Right lung (tissue), 5 donors: ENCODE results near the gene SLC2A2. TPM values are rescaled to one million over a fixed set of nuclear protein-coding genes. Genes with fewer than 3 reads are reported as not detected.
"Not testable (repeated sequence)": the region's sequence is repeated elsewhere in the genome, so short reads cannot be mapped to it uniquely, and the experiment has no call there.

ENCODE experiments used
- DNase-seq, 2 donors: peaks; one replicate each; pipeline ENCODE4 v3.0.0-alpha.2; 2013
- polyA plus RNA-seq, 5 donors: library from polyadenylated mRNA; unstranded; fragments of 120-200 nt; gene quantifications; one replicate each; pipeline versions ENCODE4 v1.2.1 to v1.2.3, GENCODE V29; 2013; ENCODE audit warnings: inconsistent platforms in 1 of 5, low replicate concordance in 1 of 5; ENCODE audit not compliant: insufficient read length in 5 of 5, insufficient read depth in 1 of 5

Gene SLC2A2
- polyA plus RNA-seq, 5 donors = 2.2 TPM; not detected in 4

DNA sequence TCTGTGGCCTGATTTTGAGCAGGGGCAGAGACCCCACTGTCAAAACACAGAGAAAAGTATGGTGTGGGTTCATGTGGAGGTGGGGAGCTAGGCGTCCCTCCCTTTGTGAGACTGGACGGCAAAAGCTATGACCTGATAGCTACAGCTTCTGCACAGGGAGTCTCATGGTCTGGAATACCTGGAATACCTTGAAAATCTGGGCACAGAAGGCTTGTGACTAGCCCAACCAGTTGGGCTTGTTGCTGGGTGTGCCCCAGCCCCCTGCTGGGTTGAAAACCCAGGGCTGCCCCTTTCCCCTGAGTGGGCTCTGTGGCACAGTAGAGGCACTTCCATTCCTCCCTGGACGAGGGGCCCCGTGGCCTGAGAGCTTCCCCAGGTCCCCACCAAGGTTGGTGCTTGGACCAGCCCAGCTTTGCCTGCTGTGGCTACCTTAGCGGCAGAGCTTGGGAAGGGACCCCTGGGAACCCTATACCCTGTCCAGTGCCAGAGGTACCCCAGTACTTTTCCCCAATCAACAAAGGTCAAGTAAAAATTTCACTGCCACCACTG is 37.3 kb downstream of the SLC2A2 start:
- DNase-seq = no peak

DNA sequence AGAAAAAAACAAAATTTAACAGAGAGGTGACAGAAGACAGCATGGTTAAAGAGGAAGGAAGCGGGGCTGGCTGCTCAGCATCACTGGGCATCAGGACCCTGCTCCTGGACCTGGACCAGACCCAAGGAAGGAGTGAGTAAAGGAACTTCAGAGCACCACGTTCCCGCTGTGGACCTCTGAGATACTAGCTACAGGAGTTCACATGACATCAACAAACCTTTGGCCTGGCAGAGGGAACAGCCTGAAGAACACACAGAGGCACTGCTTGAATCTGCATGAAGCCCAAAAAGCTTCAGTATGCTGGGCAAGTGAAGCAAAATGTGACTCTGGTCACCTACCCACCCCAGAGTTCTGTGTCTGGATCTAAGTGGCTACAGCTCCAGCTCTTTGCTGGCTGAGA is 38.1 kb downstream of the SLC2A2 start:
- DNase-seq = no peak

DNA sequence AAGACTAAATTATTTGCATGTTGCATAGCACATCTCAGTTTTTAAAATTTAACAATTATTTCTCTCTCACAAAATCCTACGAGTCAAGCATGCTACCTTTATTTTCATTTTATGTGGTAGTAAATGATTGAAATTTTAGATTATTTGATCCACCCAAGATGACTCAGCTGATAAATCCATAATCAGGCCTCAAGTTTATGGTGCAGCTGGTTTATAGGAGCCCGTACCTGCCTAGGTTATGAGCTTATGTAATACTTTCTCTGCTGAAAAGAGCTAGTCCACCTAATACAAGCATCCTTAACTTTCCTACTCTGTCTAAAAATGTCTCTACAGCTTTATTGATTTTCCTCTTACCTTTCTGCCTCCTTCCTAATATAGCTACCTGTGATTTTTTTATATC is 41.2 kb downstream of the SLC2A2 start:
- DNase-seq = no peak

DNA sequence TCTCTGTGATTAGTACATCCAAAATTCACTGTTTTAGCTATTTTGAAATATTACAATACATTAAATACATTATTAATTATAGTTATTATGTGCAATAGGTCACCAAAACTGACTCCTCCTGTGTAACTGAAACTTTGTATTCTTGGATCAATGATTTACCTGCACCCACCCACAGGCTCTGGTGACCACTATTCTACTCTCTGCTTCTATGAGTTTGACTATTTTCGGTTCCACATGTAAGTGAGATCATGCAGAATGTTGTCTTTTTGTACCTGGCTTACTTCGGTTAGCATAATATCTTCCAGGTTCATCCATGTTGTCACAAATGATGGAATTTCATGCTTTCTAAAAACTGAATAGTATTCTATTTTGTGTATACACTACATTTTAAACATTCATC is 43.8 kb downstream of the SLC2A2 start:
- DNase-seq = no peak

DNA sequence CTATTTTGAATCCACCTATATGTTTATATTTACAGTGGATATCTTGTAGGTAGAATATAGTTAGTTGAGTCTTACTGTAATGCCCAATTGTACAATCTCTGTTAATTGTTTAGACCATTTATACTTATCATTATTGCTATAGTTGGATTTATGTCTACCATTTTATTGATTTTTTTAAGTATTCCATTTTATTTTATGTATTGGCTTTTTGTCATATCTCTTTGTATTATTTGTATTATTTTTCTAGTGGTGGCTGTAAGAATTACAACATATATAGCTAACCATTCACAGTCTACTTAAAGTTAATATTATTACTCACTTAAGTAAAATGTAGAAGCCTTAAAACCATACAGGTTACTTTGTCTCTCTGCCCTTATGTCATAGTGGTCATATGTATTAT is 46.1 kb downstream of the SLC2A2 start:
- no peak for DNase-seq

DNA sequence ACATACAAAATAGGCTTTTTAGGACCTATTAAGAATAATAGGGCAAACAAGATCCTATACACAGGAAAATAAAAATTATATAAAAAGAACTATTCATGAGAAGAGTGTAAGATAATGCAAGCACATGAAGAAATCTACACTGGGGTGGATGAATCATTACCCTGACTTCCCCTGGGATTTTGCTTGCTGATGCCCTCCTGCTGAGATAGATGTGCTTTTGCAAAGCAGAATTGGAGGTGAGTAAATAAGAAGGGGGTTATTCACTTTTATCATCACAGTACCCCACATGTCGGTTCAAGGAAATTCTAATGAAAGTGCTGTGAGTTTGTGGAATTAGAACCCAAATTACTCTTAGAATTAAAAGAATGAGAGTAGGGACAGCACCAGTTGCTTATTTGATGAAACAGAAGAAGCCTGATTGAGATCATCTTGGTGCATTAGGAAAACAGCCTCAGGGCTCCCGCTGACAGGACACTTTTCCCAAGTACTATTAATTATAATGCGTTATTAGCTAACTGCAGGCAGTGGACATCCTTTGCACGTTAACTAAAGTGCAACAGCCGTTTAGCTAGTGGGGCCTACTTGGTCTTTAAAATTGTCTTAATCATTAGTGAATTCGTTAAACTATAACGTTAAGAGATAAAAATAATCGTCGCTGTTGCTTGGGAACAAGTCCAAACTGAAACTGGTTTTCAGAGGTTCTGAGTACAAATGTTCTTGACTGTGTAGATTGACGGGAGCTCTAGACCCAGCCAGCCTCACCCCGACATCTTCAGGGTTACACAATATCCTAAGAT is 48.4 kb downstream of the SLC2A2 start:
- no peak for DNase-seq

DNA sequence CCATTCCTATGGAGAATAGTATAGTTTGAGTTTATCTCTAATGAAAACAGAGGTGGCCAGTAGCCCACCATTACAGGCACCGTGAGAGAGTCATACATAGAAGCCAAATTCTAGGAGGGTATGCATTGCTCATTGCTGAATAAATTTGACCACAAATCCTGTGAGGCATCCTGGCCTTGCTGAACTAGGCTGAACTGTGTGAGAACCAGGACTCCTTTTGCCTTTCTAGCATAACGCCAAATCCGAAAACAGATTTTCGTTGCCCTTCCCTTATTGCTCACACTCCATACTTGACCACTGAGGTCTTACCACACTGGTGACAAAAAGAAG is 50.4 kb downstream of the SLC2A2 start:
- no peak for DNase-seq

DNA sequence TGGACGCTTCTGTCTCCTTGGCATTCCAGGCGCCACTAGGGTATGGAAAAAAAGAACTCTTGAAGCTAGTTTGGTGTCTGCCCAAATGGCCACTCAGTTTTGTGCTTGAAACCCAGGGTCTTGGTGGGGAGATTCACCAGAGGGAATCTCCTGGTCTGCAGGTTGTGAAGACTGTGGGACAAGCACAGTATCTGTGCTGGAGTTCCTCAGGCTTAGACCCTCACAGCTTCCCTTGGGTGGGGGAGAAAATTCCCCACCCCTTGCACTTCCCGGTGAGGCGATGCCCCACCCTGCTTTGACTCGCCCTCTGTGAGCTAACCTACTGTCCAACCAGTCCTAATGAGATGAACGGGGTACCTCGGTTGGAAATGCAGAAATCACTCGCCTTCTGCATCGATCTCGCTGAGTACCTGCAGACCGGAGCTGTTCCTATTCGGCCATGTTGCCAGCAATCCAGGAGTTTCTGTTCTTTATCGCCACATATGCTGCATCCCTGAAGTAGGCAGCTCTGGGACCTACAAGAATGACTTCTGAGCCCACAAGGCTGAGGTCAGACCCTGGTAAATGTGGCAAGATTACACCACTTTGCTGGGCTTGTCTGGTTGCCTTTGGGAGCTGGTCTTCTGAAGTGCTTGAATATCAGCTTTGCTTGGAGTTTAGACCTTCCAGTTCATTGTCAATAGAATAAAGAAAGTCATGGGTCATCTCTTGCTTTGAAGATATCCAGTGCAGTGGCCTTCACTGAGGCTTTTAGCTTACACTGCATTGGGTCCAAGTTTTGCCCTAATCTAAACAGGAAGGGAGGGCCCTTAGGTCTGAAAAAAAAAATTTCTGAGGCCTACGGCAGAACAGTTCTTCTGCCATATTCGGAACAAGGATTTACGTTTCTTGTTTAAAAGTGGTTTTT is 51.0 kb downstream of the SLC2A2 start:
- no peak for DNase-seq

DNA sequence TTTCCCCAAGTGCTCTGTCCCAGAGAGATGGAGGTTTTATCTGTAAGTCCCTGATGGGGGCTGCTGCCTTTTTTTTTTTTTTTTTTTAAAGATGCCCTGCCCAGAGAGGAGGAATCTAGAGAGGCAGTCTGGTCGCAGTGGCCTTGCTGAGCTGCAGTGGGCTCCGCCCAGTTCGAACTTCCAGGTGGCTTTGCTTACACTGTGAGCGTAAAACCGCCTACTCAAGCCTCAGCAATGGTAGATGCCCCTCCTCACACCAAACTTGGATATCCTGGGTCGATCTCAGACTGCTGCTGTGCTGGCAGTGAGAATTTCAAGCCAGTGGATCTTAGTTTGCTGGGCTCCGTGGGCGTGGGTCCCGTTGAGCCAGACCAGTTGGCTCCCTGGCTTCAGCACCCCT is 51.6 kb downstream of the SLC2A2 start:
- DNase-seq = no peak

DNA sequence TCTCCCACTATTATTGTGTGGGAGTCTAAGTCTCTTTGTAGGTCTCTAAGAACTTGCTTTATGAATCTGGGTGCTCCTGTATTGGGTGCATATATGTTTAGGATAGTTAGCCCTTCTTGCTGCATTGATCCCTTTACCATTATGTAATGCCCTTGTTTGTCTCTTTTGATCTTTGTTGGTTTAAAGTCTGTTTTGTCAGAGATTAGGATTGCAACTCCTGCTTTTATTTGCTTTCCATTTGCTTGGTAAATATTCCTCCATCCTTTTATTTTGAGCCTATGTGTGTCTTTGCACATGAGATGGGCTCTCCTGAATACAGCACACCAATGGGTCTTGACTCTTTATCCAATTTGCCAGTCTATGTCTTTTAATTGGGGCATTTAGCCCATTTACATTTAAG is 53.6 kb downstream of the SLC2A2 start:
- DNase-seq = not testable (repeated sequence)

DNA sequence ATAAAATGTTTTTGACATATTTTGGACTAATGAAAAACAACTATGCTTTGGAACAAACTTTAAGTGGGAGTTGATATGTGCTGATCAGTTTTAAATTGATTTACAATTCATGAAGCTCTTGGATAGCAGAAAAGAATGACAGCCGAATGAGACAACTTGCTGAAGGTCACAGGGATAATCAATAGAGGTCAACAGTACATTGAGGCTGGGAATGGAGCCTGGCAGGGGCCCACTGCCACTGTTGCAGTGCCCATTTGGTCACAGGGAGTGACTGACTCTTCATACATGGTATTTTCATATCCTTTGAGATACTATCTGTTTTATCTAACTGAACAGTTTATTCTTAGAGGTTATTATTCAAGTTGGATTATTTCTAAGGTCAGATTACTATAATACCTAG is 59.4 kb downstream of the SLC2A2 start:
- no peak for DNase-seq

DNA sequence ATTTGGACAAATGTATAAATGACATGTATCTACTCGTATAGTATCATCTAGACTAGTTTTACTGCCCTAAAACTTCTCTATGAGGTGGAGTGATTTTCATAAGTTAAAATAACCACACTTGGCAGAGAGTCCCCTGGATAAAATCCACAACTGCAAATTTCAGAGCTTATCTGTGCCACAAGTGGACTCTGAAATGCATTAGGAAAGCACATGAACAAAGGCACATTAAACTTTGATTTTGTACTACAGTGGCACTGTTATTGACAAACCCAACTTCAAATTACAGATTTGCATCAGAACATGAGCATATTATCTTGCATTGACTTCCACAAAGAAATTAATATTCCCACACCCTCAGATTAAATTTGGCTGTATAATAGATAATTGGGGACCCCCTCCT is 60.0 kb downstream of the SLC2A2 start:
- DNase-seq = no peak

DNA sequence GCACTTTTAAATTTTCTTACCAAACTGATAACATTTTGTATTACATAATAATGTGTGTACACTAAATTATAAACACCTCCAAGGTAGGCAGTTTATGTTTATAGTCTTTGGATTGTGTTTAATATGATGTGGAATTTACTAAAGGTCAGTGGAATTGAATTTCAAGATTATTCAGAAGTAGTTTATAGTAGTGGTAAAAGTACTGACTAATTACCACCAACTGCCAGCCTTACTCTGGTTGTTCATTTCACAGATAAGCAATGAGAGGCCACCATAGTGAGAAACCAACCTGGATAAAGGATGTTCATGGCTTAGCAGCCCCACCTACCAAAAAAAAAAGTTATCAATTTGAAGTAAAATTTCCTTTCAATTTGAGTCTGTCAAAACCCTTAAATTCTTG is 64.1 kb downstream of the SLC2A2 start:
- DNase-seq = no peak

DNA sequence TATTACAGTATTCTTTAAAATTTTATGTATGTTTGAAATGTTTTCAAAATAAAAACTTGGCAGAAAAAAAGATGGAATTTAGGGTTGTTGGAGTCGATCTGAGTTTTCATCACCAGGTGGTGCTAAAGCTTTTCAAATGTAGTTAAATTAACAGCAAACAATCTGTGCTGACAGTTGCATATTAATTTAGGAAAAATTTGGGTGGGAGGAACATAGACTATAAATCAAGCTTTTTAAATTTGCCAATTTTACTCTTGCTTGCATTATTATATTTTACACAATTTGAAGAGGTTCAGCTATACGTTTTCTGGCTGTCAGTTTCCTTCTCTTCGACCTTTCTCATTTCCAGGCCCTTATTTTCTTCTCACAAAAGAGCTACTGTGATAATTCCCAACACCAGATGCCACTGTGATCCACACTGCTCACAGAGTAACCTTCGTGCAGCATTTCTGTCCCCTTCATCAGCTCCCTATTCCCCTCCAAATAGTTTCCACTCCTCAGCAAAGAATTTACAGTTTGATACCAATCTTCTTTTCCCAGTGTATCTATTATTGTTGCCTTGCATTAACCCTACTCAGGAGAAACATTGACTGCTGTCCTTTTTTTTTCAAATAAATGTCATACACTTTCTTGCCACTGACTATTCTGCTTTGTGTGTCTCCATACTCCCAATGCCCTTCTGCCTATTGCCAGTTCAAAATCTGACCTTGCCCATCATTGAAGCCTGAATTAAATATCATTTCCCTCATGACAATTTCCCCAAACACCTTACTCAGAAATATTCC is 64.7 kb downstream of the SLC2A2 start:
- peak; percentile 18 to 38 for DNase-seq

DNA sequence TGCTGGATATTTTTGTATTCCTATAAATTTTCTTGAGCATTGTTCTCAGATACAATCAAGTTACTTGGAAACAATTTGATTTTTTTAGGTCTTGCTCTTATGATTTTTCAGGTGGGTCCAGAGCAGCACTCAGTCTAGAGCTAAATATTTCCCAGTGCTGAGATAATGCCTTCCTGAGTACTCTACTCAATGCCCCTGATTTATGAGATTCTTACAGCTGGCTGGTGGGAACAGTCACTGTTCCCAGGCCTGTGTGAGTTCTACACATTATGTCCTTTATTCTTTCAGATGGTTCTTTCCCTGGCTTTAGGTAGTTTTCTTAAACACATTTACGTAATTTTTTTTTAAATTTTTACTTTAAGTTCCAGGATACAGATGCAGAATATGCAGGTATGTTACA is 67.1 kb downstream of the SLC2A2 start:
- DNase-seq = no peak

DNA sequence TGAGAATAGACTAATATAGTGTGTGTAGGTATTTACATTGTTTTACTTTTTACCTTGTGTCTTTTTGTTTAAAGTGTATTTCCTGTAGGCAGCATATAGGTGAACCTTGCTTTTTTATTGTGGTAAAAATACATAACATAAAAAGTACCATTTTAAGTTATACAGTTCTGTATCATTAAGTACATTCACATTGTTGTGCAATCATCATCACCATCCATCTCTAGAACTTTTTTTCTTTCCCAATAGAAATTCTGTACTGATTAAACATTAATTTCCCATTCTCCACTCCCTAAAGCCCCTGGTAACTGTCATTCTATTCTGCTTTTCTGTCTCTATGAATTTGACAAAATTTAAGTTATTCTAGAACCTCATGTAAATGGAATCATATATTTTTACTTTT is 69.9 kb downstream of the SLC2A2 start:
- no peak for DNase-seq

DNA sequence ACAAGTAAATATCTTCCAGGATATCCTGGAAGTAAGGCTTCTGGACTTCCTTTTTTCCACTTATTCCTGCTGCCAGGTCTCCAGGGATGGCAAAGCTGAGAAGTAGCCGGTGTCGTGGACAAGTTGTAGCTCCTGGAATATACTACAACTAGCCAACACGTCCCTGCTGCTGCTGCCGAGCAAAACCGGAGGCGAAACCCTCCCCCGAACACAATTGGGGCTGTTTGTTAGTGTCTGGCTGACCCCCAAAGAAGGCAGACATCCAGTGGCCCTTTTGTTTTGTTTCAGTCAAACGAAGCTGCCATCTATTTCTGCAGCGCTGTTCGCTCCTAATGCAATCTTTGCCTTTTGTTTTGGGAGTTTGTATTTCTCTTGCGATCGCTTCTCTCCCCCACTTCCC is 72.8 kb downstream of the SLC2A2 start:
- no peak for DNase-seq

DNA sequence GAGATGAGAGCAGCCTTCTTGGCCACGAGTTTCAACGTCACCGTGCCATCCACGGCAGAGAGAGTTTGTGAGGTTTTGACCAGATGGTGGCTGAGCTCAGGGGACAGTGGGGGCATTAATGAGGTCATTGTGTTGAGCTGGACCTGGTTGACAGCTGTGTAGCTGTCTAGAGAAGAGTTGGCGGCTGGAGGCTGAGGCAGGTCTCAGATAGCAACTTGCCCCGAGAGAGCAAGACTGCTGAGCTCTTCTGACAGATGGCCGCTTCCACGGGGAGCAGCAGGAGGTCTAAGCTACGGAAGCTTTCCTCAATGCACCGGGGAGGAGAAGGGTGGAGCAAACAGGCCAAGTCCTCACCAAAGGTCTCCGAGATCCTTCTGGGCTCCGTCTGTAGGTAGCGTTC is 73.3 kb downstream of the SLC2A2 start:
- DNase-seq = no peak

DNA sequence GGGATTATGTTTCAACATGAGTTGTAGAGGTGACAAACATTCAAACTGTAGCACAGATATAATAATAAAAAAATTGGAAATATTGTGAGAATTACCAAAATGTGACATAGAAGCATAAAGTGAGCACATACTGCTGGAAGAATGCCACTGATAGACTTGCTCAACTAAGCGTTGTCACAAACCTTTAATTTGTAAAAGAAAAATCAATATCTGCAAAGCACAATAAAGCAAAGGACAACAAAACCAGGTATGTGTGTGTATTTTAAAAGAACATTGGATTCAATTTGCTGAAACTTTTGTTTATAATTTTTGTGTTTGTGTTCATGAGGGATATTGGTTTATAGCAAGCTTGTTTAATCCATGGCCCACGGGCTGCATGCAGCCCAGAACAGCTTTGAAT is 77.3 kb downstream of the SLC2A2 start:
- DNase-seq = no peak

DNA sequence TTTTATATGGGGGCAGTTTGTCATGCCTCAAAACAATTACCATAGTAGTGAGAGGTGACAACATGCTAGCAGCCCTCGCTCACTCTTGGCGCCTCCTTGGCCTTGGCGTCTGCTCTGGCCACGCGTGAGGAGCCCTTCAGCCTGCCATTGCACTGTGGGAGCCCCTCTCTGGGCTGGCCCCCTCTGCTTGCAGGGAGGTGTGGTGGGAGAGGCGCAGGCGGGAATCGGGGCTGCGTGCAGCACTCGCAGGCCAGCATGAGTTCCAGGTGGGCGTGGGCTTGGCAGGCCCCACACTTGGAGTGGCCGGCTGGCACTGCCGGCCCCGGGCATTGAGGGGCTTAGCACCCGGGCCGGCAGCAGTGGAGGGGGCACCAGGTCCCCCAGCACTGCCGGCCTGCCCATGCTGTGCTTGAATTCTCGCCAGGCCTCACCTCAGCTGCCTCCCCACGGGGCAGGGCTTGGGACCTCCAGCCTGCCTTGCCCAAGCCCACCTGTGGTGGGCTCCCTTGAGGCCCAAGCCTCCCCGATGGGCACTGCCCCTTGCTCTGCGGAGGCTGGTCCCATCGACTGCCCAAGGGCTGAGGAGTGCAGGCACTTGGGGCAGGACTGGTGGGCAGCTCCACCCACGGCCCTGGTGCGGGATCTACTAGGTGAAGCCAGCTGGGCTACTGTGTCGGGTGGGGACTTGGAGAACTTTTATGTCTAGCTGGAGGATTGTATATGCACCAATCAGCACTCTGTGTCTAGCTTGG is 79.3 kb downstream of the SLC2A2 start:
- DNase-seq = no peak
